Measurements from ENCODE around the gene TBC1D4.

DNA sequence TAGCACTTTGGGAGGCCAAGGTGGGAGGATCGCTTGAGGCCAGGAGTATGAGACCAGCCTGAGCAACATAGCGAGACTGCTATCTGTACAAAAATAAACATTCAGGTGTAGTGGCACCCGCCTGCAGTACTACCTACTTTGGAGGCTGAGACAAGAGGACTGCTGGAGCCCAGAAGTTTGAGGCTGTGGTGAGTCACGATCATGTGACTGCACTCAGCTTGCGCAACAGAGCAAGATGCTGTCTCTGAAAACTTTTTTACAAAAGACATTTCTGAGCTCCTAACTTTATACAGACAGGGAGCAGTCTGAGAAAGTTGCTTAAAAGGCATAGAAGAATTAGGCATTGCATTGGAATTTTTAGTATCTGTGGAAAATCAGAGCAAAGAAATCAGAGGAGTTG lies 10.4 kb upstream of the TBC1D4 start:
- no peak for TF ChIP-seq POLR2A (IDR thresholded peaks at IDR 0.05)
- TF ChIP-seq, protein P1, sequence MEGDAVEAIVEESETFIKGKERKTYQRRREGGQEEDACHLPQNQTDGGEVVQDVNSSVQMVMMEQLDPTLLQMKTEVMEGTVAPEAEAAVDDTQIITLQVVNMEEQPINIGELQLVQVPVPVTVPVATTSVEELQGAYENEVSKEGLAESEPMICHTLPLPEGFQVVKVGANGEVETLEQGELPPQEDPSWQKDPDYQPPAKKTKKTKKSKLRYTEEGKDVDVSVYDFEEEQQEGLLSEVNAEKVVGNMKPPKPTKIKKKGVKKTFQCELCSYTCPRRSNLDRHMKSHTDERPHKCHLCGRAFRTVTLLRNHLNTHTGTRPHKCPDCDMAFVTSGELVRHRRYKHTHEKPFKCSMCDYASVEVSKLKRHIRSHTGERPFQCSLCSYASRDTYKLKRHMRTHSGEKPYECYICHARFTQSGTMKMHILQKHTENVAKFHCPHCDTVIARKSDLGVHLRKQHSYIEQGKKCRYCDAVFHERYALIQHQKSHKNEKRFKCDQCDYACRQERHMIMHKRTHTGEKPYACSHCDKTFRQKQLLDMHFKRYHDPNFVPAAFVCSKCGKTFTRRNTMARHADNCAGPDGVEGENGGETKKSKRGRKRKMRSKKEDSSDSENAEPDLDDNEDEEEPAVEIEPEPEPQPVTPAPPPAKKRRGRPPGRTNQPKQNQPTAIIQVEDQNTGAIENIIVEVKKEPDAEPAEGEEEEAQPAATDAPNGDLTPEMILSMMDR (IDR thresholded peaks at IDR 0.05): no peak

All from esophagus squamous epithelium (tissue), 4 donors.